ENCODE results near the gene GNG7.
A peak's percentile ranks its signal among the peaks of the same experiment; 100 is the strongest.

The GNG7 gene

DNA sequence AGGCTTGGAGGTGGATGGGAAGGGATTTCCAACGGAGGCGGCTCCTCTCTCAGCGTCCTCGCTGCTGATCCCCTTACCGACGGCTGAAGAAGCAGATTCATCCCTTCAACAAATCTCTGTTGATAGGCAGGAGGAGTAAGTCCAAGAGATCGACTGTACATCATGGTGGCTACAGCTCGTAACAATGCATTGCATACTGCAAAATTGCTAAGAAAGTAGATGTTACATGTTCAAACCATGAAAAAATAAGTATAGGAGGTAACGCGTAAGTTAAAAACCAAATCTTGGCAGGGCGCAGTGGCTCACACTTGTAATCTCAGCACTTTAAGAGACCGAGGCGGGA, 37.8 kb upstream of the GNG7 start:
- Histone ChIP-seq H3K4me3 (ENCODE audit: low read length) (peak overlapping the region; percentile 99), H3K36me3 (ENCODE audit: control insufficient read depth, low read length) (peaks cover 26% of the 10 kb centered on the region), H3K4me1 (ENCODE audit: control insufficient read depth, low read length) (peaks cover 18% of the 10 kb centered on the region), H4K20me1 (ENCODE audit: control insufficient read depth, insufficient read depth, low read depth, low read length) (no peaks in the 10 kb centered on the region), H3K4me2 (ENCODE audit: low read length) (peak overlapping the region; percentile 54), H3K27ac (ENCODE audit: low read depth, low read length) (no peak overlapping the region), H3K9me2 (replicated peaks; ENCODE audit: control insufficient read depth, low read length) (no peaks in the 10 kb centered on the region), H3K79me2 (ENCODE audit: control insufficient read depth, low read length) (peaks cover 38% of the 10 kb centered on the region), H3K27me3 (ENCODE audit: control insufficient read depth, low read length) (peaks cover 7% of the 10 kb centered on the region), H3K9me3 (ENCODE audit: control insufficient read depth, insufficient read depth, low read length) (no peaks in the 10 kb centered on the region), H3F3A (ENCODE audit: control insufficient read depth, insufficient read depth) (no peaks in the 10 kb centered on the region)
- TF ChIP-seq, protein P1, sequence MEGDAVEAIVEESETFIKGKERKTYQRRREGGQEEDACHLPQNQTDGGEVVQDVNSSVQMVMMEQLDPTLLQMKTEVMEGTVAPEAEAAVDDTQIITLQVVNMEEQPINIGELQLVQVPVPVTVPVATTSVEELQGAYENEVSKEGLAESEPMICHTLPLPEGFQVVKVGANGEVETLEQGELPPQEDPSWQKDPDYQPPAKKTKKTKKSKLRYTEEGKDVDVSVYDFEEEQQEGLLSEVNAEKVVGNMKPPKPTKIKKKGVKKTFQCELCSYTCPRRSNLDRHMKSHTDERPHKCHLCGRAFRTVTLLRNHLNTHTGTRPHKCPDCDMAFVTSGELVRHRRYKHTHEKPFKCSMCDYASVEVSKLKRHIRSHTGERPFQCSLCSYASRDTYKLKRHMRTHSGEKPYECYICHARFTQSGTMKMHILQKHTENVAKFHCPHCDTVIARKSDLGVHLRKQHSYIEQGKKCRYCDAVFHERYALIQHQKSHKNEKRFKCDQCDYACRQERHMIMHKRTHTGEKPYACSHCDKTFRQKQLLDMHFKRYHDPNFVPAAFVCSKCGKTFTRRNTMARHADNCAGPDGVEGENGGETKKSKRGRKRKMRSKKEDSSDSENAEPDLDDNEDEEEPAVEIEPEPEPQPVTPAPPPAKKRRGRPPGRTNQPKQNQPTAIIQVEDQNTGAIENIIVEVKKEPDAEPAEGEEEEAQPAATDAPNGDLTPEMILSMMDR (IDR thresholded peaks at IDR 0.05; ENCODE audit: low read depth, low read length, poor library complexity, severe bottlenecking), result no peak
- TF ChIP-seq EZH2phosphoT487 (IDR thresholded peaks at IDR 0.05; ENCODE audit: borderline replicate concordance, low read length), result no peak

DNA sequence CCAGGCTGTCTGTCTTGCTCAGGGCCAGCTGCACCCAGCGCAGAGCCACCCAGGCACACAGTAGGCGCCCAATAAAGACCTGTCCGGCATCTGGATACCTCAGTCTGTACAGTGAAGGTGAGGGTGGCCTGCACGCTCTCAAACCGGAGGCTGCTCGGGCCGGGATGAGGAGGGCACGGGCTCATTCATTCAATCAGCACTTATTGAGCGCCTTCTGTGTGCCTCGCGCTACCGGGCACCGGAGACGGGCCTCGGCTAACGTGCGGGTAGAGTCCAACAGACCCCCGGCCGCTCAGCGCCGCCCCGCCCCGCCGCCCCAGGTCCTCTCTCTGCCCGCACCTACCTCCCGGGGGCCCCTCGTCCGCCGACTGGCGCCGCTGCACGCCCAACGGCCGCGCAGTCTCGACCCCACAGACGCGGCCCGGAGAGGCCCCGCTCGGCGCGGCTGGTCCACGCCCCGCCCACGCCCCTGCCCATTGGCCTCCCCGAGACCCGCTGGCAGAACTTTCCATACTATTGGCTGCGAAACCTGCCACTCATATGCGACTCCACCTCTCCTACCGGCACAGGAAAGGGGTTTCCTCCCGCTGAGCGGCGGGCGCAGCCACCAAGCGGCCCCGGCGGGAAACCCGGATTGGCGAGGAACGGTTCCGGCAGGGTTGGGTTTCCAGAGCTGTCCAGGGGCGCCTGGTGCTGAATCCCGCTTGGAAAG, 37.3 kb upstream of the GNG7 start, which contains the start of gene SLC39A3:
Gene SLC39A3, minus strand, starts transcription at position 416 of the 712 bp plus-strand sequence. CDS start 2,760 bp downstream, outside the sequence.
- peaks cover 42% of the 10 kb centered on the region for H3K79me2 ChIP-seq (ENCODE audit: control insufficient read depth, low read length)
- peak within 1 kb of the TSS; percentile 97 for H3K4me2 ChIP-seq (ENCODE audit: low read length)
- no peaks in the 10 kb centered on the region for H3F3A ChIP-seq (ENCODE audit: control insufficient read depth, insufficient read depth)
- no peaks in the 10 kb centered on the region for H3K9me2 ChIP-seq (replicated peaks; ENCODE audit: control insufficient read depth, low read length)
- no peaks in the 10 kb centered on the region for H3K9me3 ChIP-seq (ENCODE audit: control insufficient read depth, insufficient read depth, low read length)
- H3K4me3 ChIP-seq (ENCODE audit: low read length), result peak within 1 kb of the TSS; percentile 99
- no peaks in the 10 kb centered on the region for H4K20me1 ChIP-seq (ENCODE audit: control insufficient read depth, insufficient read depth, low read depth, low read length)
- TF ChIP-seq, protein P1 (IDR thresholded peaks at IDR 0.05; ENCODE audit: low read depth, low read length, poor library complexity, severe bottlenecking), result no peak
- no peak for TF ChIP-seq EZH2phosphoT487 (IDR thresholded peaks at IDR 0.05; ENCODE audit: borderline replicate concordance, low read length)
- peaks cover 7% of the 10 kb centered on the region for H3K27me3 ChIP-seq (ENCODE audit: control insufficient read depth, low read length)
- peaks cover 31% of the 10 kb centered on the region for H3K36me3 ChIP-seq (ENCODE audit: control insufficient read depth, low read length)
- H3K4me1 ChIP-seq (ENCODE audit: control insufficient read depth, low read length), result peaks cover 17% of the 10 kb centered on the region
- H3K27ac ChIP-seq (ENCODE audit: low read depth, low read length), result peak within 1 kb of the TSS; percentile 51

DNA sequence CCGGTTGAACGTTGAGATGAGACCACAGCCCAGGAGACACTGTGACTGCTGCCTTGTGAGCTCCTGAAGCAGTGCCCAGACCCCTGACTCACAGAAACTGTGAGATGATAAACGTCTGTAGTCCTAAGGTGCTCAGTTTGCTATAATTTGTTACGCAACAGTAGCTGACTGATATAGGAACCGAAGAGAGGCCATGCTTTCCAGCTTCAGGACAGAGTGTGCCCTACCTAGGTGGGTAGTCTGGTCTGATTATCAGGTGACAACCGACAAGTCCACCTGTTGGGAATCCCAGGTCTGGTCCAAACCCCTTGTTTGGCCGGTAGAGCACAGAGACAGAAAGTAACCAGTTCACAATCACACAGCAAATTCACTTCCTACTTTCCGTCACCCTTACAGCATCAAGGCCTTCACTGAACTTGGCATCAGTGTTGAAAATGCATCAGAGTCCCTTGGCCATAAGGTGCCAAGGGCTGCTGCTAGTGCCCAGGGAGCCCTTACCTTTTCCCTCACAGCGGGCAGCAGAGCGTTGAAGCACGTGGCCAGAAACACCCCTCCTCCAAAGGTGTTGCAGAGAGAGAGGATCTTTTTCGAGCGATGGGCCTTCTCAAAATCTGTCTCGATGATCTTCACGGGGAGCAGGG, 34.2 kb upstream of the GNG7 start:
- Histone ChIP-seq H3K27ac (ENCODE audit: low read depth, low read length) (no peak overlapping the region), H3K27me3 (ENCODE audit: control insufficient read depth, low read length) (no peaks in the 10 kb centered on the region), H3F3A (ENCODE audit: control insufficient read depth, insufficient read depth) (no peaks in the 10 kb centered on the region), H3K79me2 (ENCODE audit: control insufficient read depth, low read length) (peaks cover 51% of the 10 kb centered on the region), H3K36me3 (ENCODE audit: control insufficient read depth, low read length) (peaks cover 54% of the 10 kb centered on the region), H3K4me3 (ENCODE audit: low read length) (no peak overlapping the region), H3K9me2 (replicated peaks; ENCODE audit: control insufficient read depth, low read length) (no peaks in the 10 kb centered on the region), H3K4me2 (ENCODE audit: low read length) (no peak overlapping the region), H3K9me3 (ENCODE audit: control insufficient read depth, insufficient read depth, low read length) (no peaks in the 10 kb centered on the region), H4K20me1 (ENCODE audit: control insufficient read depth, insufficient read depth, low read depth, low read length) (no peaks in the 10 kb centered on the region), H3K4me1 (ENCODE audit: control insufficient read depth, low read length) (peaks cover 11% of the 10 kb centered on the region; the same call in 1 of the 2 replicates)
- no peak for TF ChIP-seq EZH2phosphoT487 (IDR thresholded peaks at IDR 0.05; ENCODE audit: borderline replicate concordance, low read length)
- TF ChIP-seq, protein P1 (IDR thresholded peaks at IDR 0.05; ENCODE audit: low read depth, low read length, poor library complexity, severe bottlenecking), result no peak

All from DOHH2 (cell line).